ENCODE results near the gene GUCA2B.

GUCA2B gene

DNA sequence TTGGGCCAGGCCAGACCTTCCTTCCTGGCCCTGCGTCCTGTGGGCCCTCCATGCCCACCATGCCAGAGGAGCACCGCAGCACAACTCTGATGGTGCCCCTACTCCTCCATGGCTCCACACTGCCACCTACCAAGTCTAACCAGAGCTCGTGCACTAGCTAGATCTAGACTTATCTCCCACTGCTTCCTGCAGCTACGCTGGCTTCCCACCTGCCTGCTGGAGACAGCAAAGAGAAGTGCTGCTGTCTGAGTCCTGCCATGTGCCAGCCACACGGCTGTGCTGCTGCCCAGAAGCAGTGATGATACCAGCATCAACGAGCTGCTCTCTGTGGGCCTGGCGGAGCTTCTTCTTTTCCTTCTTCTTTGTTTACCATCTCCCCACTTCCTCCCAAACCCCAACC, 4.5 kb downstream of the GUCA2B start:
- DNase-seq (ENCODE audit: extremely low read depth, low read depth) = no peak
- TF ChIP-seq, protein P1, sequence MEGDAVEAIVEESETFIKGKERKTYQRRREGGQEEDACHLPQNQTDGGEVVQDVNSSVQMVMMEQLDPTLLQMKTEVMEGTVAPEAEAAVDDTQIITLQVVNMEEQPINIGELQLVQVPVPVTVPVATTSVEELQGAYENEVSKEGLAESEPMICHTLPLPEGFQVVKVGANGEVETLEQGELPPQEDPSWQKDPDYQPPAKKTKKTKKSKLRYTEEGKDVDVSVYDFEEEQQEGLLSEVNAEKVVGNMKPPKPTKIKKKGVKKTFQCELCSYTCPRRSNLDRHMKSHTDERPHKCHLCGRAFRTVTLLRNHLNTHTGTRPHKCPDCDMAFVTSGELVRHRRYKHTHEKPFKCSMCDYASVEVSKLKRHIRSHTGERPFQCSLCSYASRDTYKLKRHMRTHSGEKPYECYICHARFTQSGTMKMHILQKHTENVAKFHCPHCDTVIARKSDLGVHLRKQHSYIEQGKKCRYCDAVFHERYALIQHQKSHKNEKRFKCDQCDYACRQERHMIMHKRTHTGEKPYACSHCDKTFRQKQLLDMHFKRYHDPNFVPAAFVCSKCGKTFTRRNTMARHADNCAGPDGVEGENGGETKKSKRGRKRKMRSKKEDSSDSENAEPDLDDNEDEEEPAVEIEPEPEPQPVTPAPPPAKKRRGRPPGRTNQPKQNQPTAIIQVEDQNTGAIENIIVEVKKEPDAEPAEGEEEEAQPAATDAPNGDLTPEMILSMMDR (IDR thresholded peaks at IDR 0.05; ENCODE audit: low read depth, low read length) = no peak

- TF ChIP-seq, protein P1 (IDR thresholded peaks at IDR 0.05; ENCODE audit: low read depth, low read length) = no peak
- DNase-seq (ENCODE audit: extremely low read depth, low read depth) = no peak
Measured at GRCh38 chr1:42158189-42158588, 5.0 kb downstream of the GUCA2B start.

DNA sequence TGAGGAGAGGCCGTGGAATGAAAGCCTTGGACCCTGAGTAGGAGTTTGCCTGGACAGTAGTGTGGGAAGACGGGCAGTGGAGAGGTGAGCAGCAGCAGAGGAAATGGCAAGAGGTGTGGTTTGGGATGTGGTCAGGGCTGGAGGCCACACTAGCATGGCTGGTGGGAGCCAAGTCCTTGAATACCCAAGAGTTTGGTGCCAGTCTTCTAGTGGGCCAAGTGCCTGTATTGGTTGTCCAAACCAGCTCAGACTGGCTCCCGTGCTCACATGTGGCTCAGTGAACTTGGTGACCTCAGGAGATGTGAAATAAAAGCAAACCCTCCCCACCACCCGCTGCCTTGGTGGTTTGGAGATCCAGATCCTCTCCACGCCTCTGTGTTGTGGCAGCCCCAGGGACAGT, 9.0 kb downstream of the GUCA2B start:
- TF ChIP-seq, protein P1 (IDR thresholded peaks at IDR 0.05; ENCODE audit: low read depth, low read length) = no peak
- DNase-seq (ENCODE audit: extremely low read depth, low read depth) = no peak

GRCh38 chr1:42163114-42163513, 9.9 kb downstream of the GUCA2B start:
- TF ChIP-seq, protein P1 (IDR thresholded peaks at IDR 0.05; ENCODE audit: low read depth, low read length) = no peak
- no peak for DNase-seq (ENCODE audit: extremely low read depth, low read depth)

- DNase-seq (ENCODE audit: extremely low read depth, low read depth) = no peak
- TF ChIP-seq, protein P1 (IDR thresholded peaks at IDR 0.05; ENCODE audit: low read depth, low read length) = no peak
Measured at GRCh38 chr1:42163536-42164503, 10.6 kb downstream of the GUCA2B start.

GRCh38 chr1:42164551-42165420, 11.6 kb downstream of the GUCA2B start, which contains the start of gene GUCA2A:
GUCA2A (minus strand) TSS chr1:42164745; CDS start chr1:42164712, 33 bp downstream.
- DNase-seq (ENCODE audit: extremely low read depth, low read depth) = no peak
- TF ChIP-seq, protein P1 (IDR thresholded peaks at IDR 0.05; ENCODE audit: low read depth, low read length) = no peak
